Small intestine (tissue), 7 donors: ENCODE results near the gene KRTAP5-8. TPM values are rescaled to one million over a fixed set of nuclear protein-coding genes. Genes with fewer than 3 reads are reported as not detected.

Source experiments
- DNase-seq, 2 donors: peaks; one replicate each; pipeline versions ENCODE4 v3.0.0 to v3.0.0-alpha.2; 2013
- FAIRE-seq: peaks from 2 replicates; lab custom pipeline; 2012; peaks lifted over from hg19 to GRCh38; lab: Jason Lieb, UNC
- H3K27ac ChIP-seq, 3 donors: one replicate each; pipeline ENCODE4 v1.5.1; 2013; ENCODE audit warnings: low read length in 2 of 3, mild to moderate bottlenecking in 2 of 3, control low read depth in 1 of 3, inconsistent platforms in 1 of 3, low read depth in 1 of 3, moderate library complexity in 1 of 3
- H3K27me3 ChIP-seq, 3 donors: one replicate each; pipeline ENCODE4 v1.6.1; 2013; ENCODE audit warnings: low read length in 3 of 3, inconsistent platforms in 1 of 3; ENCODE audit not compliant: control insufficient read depth in 3 of 3, insufficient read depth in 3 of 3
- H3K36me3 ChIP-seq, 3 donors: one replicate each; pipeline ENCODE4 v1.6.1; 2013; ENCODE audit warnings: low read length in 3 of 3, inconsistent platforms in 1 of 3, low read depth in 1 of 3, mild to moderate bottlenecking in 1 of 3, moderate library complexity in 1 of 3; ENCODE audit not compliant: control insufficient read depth in 3 of 3, insufficient read depth in 2 of 3
- H3K4me1 ChIP-seq, 3 donors: one replicate each; pipeline ENCODE4 v1.6.1; 2013; ENCODE audit warnings: low read length in 2 of 3, inconsistent platforms in 1 of 3, low read depth in 1 of 3, mild to moderate bottlenecking in 1 of 3, moderate library complexity in 1 of 3; ENCODE audit not compliant: control insufficient read depth in 3 of 3, insufficient read depth in 2 of 3
- H3K4me3 ChIP-seq, 3 donors: one replicate each; pipeline ENCODE4 v1.5.1; 2013; ENCODE audit warnings: low read length in 3 of 3, control low read depth in 1 of 3, inconsistent platforms in 1 of 3, low read depth in 1 of 3, mild to moderate bottlenecking in 1 of 3, moderate library complexity in 1 of 3
- H3K9me3 ChIP-seq, 2 donors: one replicate each; pipeline ENCODE4 v1.6.1; 2013; ENCODE audit warnings: low read depth in 1 of 2, low read length in 1 of 2; ENCODE audit not compliant: control insufficient read depth in 2 of 2, insufficient read depth in 1 of 2
- WGBS, 3 donors: extraction: QIAGEN DNeasy Blood & Tissue Kit; methylation state at CpG; one replicate each; pipeline ENCODE4 v1.1.7; 2013; 5-methylcytosine and 5-hydroxymethylcytosine counted together
- polyA plus RNA-seq, 4 donors: library from polyadenylated mRNA; stranded (reverse) in 3 of 4; unstranded in 1 of 4; fragments of 200-250 nt in 3 of 4; fragments of 120-200 nt in 1 of 4; gene quantifications; one replicate each; pipeline versions ENCODE4 v1.2.1 to v1.2.3, GENCODE V29; 2013
- donor health status: healthy with polysubstance abuse.
- donor health status: control.
- donor health status: control.
- donor health status: Bipolar disorder and iron deficiency.
- donor health status: healthy.

Gene KRTAP5-8
- polyA plus RNA-seq, 4 donors: 0.13 to 0.16 TPM; not detected in 2

DNA sequence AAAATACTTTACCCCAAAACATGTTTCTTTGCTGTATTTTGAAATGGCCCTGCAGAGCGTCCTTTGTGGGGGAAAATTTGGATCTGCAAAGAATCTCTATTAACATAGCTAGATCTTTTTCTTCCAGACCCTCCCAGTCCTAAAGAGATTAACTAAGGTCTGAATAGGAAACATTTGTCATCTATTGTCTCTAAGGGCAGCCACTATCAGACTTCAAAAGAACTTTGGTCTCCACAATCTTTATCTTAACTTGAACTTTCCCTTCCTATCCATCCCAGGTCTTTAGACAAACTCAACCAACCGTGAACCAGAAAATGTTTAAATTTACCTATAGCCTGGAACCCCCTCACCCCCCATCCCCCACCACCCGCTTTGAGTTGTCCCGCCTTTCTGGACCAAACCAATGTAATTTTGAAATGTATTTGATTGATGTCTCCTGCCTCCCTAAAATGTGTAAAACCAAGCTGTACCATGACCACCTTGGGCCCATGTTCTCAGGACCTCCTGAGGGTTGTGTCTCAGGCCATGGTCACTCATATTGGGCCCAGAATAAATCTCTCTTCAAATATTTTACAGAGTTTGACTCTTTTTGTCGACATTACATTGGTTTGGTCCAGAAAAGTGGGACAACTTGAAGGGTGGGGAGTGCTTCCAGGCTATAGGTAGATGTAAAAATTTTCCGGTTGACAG is 6.8 kb downstream of the KRTAP5-8 start:
- Histone ChIP-seq H3K36me3 (no peaks in the 10 kb centered on the region), H3K27me3 (peaks cover 0 to 2% (median 0%) of the 10 kb centered on the region in 3 donors), H3K4me1 (peaks cover 2 to 5% (median 4%) of the 10 kb centered on the region in 3 donors), H3K27ac (no peak overlapping the region), H3K4me3 (no peak overlapping the region), H3K9me3 (peaks cover 0 to 19% of the 10 kb centered on the region in 2 donors)
- peak in 1 of 2 donors; percentile 43 for DNase-seq
- no peak for FAIRE-seq
- 48 to 68% (median 57%) methylated on average over 6 of the region's 6 CpGs for WGBS, 3 donors

GRCh38 chr11:71545405-71545966 is 7.7 kb downstream of the KRTAP5-8 start:
- DNase-seq (no peak), FAIRE-seq (no peak)
- Histone ChIP-seq H3K4me1 (peaks cover 2 to 5% (median 4%) of the 10 kb centered on the region in 3 donors), H3K4me3 (no peak overlapping the region), H3K27ac (no peak overlapping the region), H3K36me3 (no peaks in the 10 kb centered on the region), H3K27me3 (peaks cover 0 to 2% (median 0%) of the 10 kb centered on the region in 3 donors), H3K9me3 (peaks cover 0 to 17% of the 10 kb centered on the region in 2 donors)
- WGBS, 3 donors: 86 to 94% (median 89%) methylated on average over 11 to 12 of the region's 12 CpGs

DNA sequence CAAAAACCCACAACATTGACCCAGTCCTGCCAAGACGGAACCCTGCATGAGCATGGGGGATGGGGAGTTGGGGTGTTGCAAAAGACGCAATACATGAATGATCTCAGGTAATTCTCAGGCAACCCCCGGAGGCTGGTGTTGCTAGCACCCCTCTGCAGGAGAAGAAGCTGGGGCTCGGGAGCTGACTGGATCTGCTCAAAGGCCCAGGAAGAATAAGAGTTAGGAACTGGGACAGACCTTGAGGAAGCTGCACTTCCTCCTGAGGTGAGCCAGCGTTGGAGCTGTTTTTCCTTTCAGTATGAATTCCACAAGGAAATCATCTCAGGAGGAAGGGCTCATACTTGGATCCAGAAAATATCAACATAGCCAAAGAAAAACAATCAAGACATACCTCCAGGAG is 10.3 kb downstream of the KRTAP5-8 start, which contains the start of gene KRTAP5-9:
Gene KRTAP5-9 (plus strand): TSS at position 301 of the 400 bp plus-strand sequence. CDS start 238 bp downstream, outside the sequence.
- DNase-seq: no peak
- no peak for FAIRE-seq
- H3K27me3 ChIP-seq: peaks cover 0 to 2% (median 0%) of the 10 kb centered on the region in 3 donors
- H3K4me3 ChIP-seq: no peak within 1 kb of the TSS
- H3K4me1 ChIP-seq: peaks cover 2 to 5% (median 4%) of the 10 kb centered on the region in 3 donors
- WGBS, 3 donors: 78 to 94% (median 84%) methylated on average over 5 of the region's 5 CpGs
- no peaks in the 10 kb centered on the region for H3K36me3 ChIP-seq
- H3K27ac ChIP-seq: no peak within 1 kb of the TSS
- peaks cover 0 to 12% of the 10 kb centered on the region in 2 donors for H3K9me3 ChIP-seq

DNA sequence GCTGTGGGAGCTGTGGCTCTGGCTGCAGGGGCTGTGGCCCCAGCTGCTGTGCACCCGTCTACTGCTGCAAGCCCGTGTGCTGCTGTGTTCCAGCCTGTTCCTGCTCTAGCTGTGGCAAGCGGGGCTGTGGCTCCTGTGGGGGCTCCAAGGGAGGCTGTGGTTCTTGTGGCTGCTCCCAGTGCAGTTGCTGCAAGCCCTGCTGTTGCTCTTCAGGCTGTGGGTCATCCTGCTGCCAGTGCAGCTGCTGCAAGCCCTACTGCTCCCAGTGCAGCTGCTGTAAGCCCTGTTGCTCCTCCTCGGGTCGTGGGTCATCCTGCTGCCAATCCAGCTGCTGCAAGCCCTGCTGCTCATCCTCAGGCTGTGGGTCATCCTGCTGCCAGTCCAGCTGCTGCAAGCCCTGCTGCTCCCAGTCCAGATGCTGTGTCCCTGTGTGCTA is 10.9 kb downstream of the KRTAP5-8 start:
- H3K4me3 ChIP-seq: no peak overlapping the region
- DNase-seq: no peak

GRCh38 chr11:71551711-71552110 is 13.9 kb downstream of the KRTAP5-8 start:
- no peaks in the 10 kb centered on the region for H3K4me1 ChIP-seq
- H3K36me3 ChIP-seq: no peaks in the 10 kb centered on the region
- peaks cover 0 to 5% of the 10 kb centered on the region in 2 donors for H3K9me3 ChIP-seq
- DNase-seq (no peak), FAIRE-seq (no peak)
- H3K27ac ChIP-seq: no peak overlapping the region
- no peaks in the 10 kb centered on the region for H3K27me3 ChIP-seq
- WGBS, 3 donors: 92 to 98% (median 93%) methylated on average over 1 of the region's 1 CpG
- no peak overlapping the region for H3K4me3 ChIP-seq

More for the DNA sequence above, 10.9 kb downstream of the KRTAP5-8 start:
- 33 to 64% (median 44%) methylated on average over 5 of the region's 5 CpGs for WGBS, 3 donors
- no peak for FAIRE-seq
- H3K36me3 ChIP-seq: no peaks in the 10 kb centered on the region
- H3K27ac ChIP-seq: no peak overlapping the region
- no peaks in the 10 kb centered on the region for H3K27me3 ChIP-seq
- peaks cover 2 to 4% (median 4%) of the 10 kb centered on the region in 3 donors for H3K4me1 ChIP-seq
- peaks cover 0 to 12% of the 10 kb centered on the region in 2 donors for H3K9me3 ChIP-seq

GRCh38 chr11:71554996-71555395 is 17.2 kb downstream of the KRTAP5-8 start:
- DNase-seq (no peak), FAIRE-seq (no peak)
- Histone ChIP-seq H3K36me3 (no peaks in the 10 kb centered on the region), H3K27ac (no peak overlapping the region), H3K4me3 (no peak overlapping the region), H3K27me3 (no peaks in the 10 kb centered on the region), H3K4me1 (no peaks in the 10 kb centered on the region), H3K9me3 (no peaks in the 10 kb centered on the region)
- 82 to 90% (median 88%) methylated on average over 6 of the region's 6 CpGs for WGBS, 3 donors

- H3K4me3 ChIP-seq: no peak overlapping the region
- no peaks in the 10 kb centered on the region for H3K4me1 ChIP-seq
Observed at GRCh38 chr11:71555508-71555907, 17.7 kb downstream of the KRTAP5-8 start.

GRCh38 chr11:71556018-71556417 is 18.2 kb downstream of the KRTAP5-8 start:
- H3K9me3 ChIP-seq: no peaks in the 10 kb centered on the region
- H3K36me3 ChIP-seq: no peaks in the 10 kb centered on the region
- DNase-seq (no peak), FAIRE-seq (no peak)
- no peaks in the 10 kb centered on the region for H3K4me1 ChIP-seq
- H3K4me3 ChIP-seq: no peak overlapping the region
- H3K27me3 ChIP-seq: no peaks in the 10 kb centered on the region
- no peak overlapping the region for H3K27ac ChIP-seq
- 84 to 91% (median 84%) methylated on average over 4 of the region's 4 CpGs for WGBS, 3 donors

More at GRCh38 chr11:71555508-71555907, 17.7 kb downstream of the KRTAP5-8 start:
- no peaks in the 10 kb centered on the region for H3K36me3 ChIP-seq
- H3K27ac ChIP-seq: no peak overlapping the region
- DNase-seq (no peak), FAIRE-seq (no peak)
- no peaks in the 10 kb centered on the region for H3K9me3 ChIP-seq
- WGBS, 3 donors: 87 to 92% (median 92%) methylated on average over 8 to 11 of the region's 11 CpGs
- H3K27me3 ChIP-seq: no peaks in the 10 kb centered on the region
